OCI-LY1 (cell line): ENCODE data around the gene ESRP2.
A peak's percentile ranks its signal among the peaks of the same experiment; 100 is the strongest.

Source experiments
- H2AFZ ChIP-seq: fragments of 200-600 bp; sonication (generic), shearing (Covaris generic); 2 replicates; pipeline ENCODE4 v1.6.0; 2014; ENCODE audit warnings: antibody characterized with exemption, mild to moderate bottlenecking, low read length
- H3F3A ChIP-seq: fragments of 200-600 bp; sonication (generic), shearing (Covaris generic); 2 replicates; pipeline ENCODE4 v1.6.0; 2014; ENCODE audit warnings: mild to moderate bottlenecking, antibody characterized with exemption, low read length, moderate library complexity; ENCODE audit not compliant: insufficient read depth
- H3K27ac ChIP-seq: fragments of 200-600 bp; sonication (generic); 2 replicates; pipeline ENCODE4 v1.5.1; 2014; ENCODE audit warnings: low read length, mixed run types, mild to moderate bottlenecking, low read depth; ENCODE audit not compliant: poor library complexity, severe bottlenecking
- H3K27me3 ChIP-seq: fragments of 200-600 bp; sonication (generic); 2 replicates; pipeline ENCODE4 v1.6.0; 2014; ENCODE audit warnings: antibody characterized with exemption, mild to moderate bottlenecking, low read length, moderate library complexity; ENCODE audit not compliant: insufficient read depth
- H3K36me3 ChIP-seq: fragments of 200-600 bp; sonication (generic); 2 replicates; pipeline ENCODE4 v1.6.1; 2014; ENCODE audit warnings: mild to moderate bottlenecking, antibody characterized with exemption, low read length, moderate library complexity, mixed read lengths; ENCODE audit not compliant: insufficient read depth
- H3K4me1 ChIP-seq: fragments of 200-600 bp; sonication (generic); 2 replicates; pipeline ENCODE4 v1.5.1; 2014; ENCODE audit warnings: mild to moderate bottlenecking, low read length, moderate library complexity; ENCODE audit not compliant: insufficient read depth, severe bottlenecking
- H3K4me2 ChIP-seq: fragments of 200-600 bp; sonication (generic), shearing (Covaris generic); 2 replicates; pipeline ENCODE4 v1.6.1; 2014; ENCODE audit warnings: low read length
- H3K4me3 ChIP-seq: fragments of 200-600 bp; sonication (generic); 2 replicates; pipeline ENCODE4 v1.5.1; 2014; ENCODE audit warnings: low read length, low read depth, mild to moderate bottlenecking, mixed read lengths; ENCODE audit not compliant: poor library complexity, severe bottlenecking
- H3K79me2 ChIP-seq: fragments of 200-600 bp; shearing (Covaris generic); 2 replicates; pipeline ENCODE4 v1.6.1; 2016; ENCODE audit warnings: mixed run types, low read length, mixed read lengths; ENCODE audit not compliant: insufficient read depth
- H3K9ac ChIP-seq: fragments of 200-600 bp; sonication (generic), shearing (Covaris generic); 2 replicates; pipeline ENCODE4 v1.6.1; 2014; ENCODE audit warnings: mild to moderate bottlenecking, low read length, mixed read lengths
- H3K9me2 ChIP-seq: fragments of 200-600 bp; sonication (generic), shearing (Covaris generic); 2 replicates; pipeline ENCODE4 v1.6.1; 2014; ENCODE audit warnings: low read depth, mild to moderate bottlenecking, low read length, mixed read lengths
- H3K9me3 ChIP-seq: fragments of 200-600 bp; shearing (Covaris generic); 2 replicates; pipeline ENCODE4 v1.6.1; 2014; ENCODE audit warnings: low read length, mixed read lengths
- H4K20me1 ChIP-seq: fragments of 200-600 bp; sonication (generic), shearing (Covaris generic); 2 replicates; pipeline ENCODE4 v1.6.0; 2016; ENCODE audit warnings: mild to moderate bottlenecking, low read length; ENCODE audit not compliant: insufficient read depth
- CTCF ChIP-seq: fragments of 200-600 bp; sonication (generic), shearing (Covaris generic); IDR thresholded peaks from 2 replicates; pipeline ENCODE4 v1.5.1; 2017; ENCODE audit warnings: mild to moderate bottlenecking, antibody characterized with exemption, low read length, moderate library complexity, mixed read lengths
- EZH2 ChIP-seq: fragments of 200-600 bp; sonication (generic), shearing (Covaris generic); IDR thresholded peaks from 2 replicates; pipeline ENCODE4 v1.8.0; 2017; ENCODE audit warnings: borderline replicate concordance, mixed run types, mild to moderate bottlenecking, antibody characterized with exemption, low read length, moderate library complexity, mixed read lengths

Gene ESRP2

DNA sequence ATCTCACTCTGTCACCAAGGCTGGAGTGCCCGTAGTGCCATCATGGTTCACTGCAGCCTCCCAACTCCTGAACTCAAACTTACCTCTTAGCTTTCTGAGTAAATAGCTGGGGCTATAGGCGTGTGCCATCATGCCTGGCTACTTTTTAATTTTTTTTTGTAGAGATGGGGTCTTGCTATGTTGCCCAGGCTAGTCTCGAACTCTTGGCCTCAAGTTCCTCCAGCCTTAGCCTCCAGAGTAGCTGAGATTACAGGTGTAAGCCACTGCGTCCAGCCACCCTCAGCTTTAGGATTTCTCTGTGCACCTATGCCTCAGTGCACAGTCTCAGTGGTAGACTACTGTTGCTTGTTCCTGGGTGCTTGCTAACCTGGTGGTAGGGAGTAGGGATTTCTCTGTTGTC, 33.9 kb upstream of the ESRP2 start:
- H3K4me2 ChIP-seq, result no peak overlapping the region
- H3K27ac ChIP-seq, result peak overlapping the region; percentile 98
- TF ChIP-seq EZH2, result no peak
- H3K4me3 ChIP-seq, result no peak overlapping the region
- H4K20me1 ChIP-seq, result no peaks in the 10 kb centered on the region
- no peak overlapping the region; the same call in 1 of the 2 replicates for H3K9ac ChIP-seq
- H3K9me3 ChIP-seq, result no peaks in the 10 kb centered on the region
- H3K79me2 ChIP-seq, result peaks cover 48% of the 10 kb centered on the region
- H3K27me3 ChIP-seq, result no peaks in the 10 kb centered on the region
- peaks cover 29% of the 10 kb centered on the region for H3K36me3 ChIP-seq
- no peaks in the 10 kb centered on the region for H3F3A ChIP-seq
- H3K9me2 ChIP-seq, result no peaks in the 10 kb centered on the region
- H2AFZ ChIP-seq, result no peak overlapping the region
- peaks cover 80% of the 10 kb centered on the region for H3K4me1 ChIP-seq

- H3K36me3 ChIP-seq, result peaks cover 16% of the 10 kb centered on the region; the same call in 1 of the 2 replicates
- no peaks in the 10 kb centered on the region for H3K9me2 ChIP-seq
- no peaks in the 10 kb centered on the region for H3F3A ChIP-seq
- TF ChIP-seq EZH2, result no peak
- TF ChIP-seq CTCF, result no peak
- H2AFZ ChIP-seq, result no peak overlapping the region
- H3K4me2 ChIP-seq, result peak overlapping the region; percentile 59
- H3K4me3 ChIP-seq, result peak overlapping the region; percentile 50
- peaks cover 48% of the 10 kb centered on the region for H3K79me2 ChIP-seq
- peak overlapping the region; percentile 52 for H3K9ac ChIP-seq
- H3K4me1 ChIP-seq, result peaks cover 68% of the 10 kb centered on the region
- no peaks in the 10 kb centered on the region for H4K20me1 ChIP-seq
- H3K27ac ChIP-seq, result peak overlapping the region; percentile 98
- no peaks in the 10 kb centered on the region for H3K9me3 ChIP-seq
- no peaks in the 10 kb centered on the region for H3K27me3 ChIP-seq
Observed at GRCh38 chr16:68267612-68268405, 31.9 kb upstream of the ESRP2 start.

- Histone ChIP-seq H3K9ac (peak overlapping the region; percentile 71), H3K27me3 (no peaks in the 10 kb centered on the region), H4K20me1 (no peaks in the 10 kb centered on the region), H3K27ac (peak overlapping the region; percentile 98), H3K4me3 (peak overlapping the region; percentile 87), H3K9me3 (no peaks in the 10 kb centered on the region), H3K9me2 (no peaks in the 10 kb centered on the region), H3K36me3 (peaks cover 11% of the 10 kb centered on the region; the same call in 1 of the 2 replicates), H3K79me2 (peaks cover 41% of the 10 kb centered on the region), H3K4me2 (peak overlapping the region; percentile 84), H2AFZ (no peak overlapping the region), H3F3A (no peaks in the 10 kb centered on the region), H3K4me1 (peaks cover 55% of the 10 kb centered on the region)
- no peak for TF ChIP-seq EZH2
- no peak for TF ChIP-seq CTCF
Observed at GRCh38 chr16:68265078-68265920, 29.4 kb upstream of the ESRP2 start.
